Measurements from ENCODE around the gene NEK4.
"Not testable (repeated sequence)": the region's sequence is repeated elsewhere in the genome, so short reads cannot be mapped to it uniquely, and the experiment has no call there.

Gene NEK4

DNA sequence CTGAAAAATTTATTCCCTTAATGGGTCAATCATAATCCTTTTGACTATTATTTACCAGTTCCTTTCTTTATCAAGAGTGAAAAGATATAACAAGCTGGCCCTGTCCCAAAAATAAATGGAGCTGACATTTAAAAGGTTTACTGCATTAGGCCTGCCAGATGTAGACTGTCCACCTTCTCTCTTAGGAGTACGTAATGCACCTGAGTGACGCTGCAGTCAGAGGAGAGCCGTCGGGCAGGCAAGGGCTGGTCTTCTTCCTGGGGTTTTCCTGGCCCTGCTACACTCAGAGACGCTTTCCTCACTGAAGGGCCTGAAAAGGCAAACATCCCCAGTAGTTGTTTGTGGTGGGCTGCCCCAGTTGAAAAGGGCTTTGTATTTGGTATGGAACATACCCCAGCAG, 27.6 kb downstream of the NEK4 start:
- no peak for DNase-seq (ENCODE audit: low read depth in 4 of 4, low spot score in 1 of 4)

- DNase-seq (ENCODE audit: low read depth in 4 of 4, low spot score in 1 of 4) = no peak
Measured at GRCh38 chr3:52742418-52743041, 28.2 kb downstream of the NEK4 start.

- no peak for DNase-seq (ENCODE audit: low read depth in 4 of 4, low spot score in 1 of 4)
Measured at GRCh38 chr3:52739730-52740129, 31.0 kb downstream of the NEK4 start.

GRCh38 chr3:52733256-52733891, 37.4 kb downstream of the NEK4 start:
- no peak for DNase-seq (ENCODE audit: low read depth in 4 of 4, low spot score in 1 of 4)

- DNase-seq (ENCODE audit: low read depth in 4 of 4, low spot score in 1 of 4) = no peak
Measured at GRCh38 chr3:52731590-52731989, 39.1 kb downstream of the NEK4 start.

DNA sequence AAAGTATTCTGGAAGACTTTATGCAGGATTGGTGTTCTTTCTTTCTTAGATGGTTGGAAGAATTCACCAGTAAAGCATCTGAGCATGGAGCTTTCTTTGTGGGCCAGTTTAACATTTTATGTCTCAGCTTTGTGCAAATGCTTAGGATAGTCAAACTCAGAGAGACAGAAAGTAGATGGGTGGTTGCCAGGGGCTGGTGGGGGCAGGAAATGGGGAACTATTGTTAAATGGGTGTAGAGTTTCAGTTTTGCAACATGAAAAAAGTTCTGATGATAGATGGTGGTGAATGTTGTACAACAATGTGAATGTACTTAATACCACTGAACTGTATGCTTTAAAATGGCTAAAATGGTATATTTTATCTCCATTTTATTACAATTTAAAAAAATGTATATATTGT, 40.1 kb downstream of the NEK4 start:
- no peak for DNase-seq (ENCODE audit: low read depth in 4 of 4, low spot score in 1 of 4)

- DNase-seq (ENCODE audit: low read depth in 4 of 4, low spot score in 1 of 4) = not testable (repeated sequence)
Measured at GRCh38 chr3:52728753-52729152, 42.0 kb downstream of the NEK4 start.

GRCh38 chr3:52724511-52724910, 46.2 kb downstream of the NEK4 start:
- DNase-seq (ENCODE audit: low read depth in 4 of 4, low spot score in 1 of 4) = no peak

DNA sequence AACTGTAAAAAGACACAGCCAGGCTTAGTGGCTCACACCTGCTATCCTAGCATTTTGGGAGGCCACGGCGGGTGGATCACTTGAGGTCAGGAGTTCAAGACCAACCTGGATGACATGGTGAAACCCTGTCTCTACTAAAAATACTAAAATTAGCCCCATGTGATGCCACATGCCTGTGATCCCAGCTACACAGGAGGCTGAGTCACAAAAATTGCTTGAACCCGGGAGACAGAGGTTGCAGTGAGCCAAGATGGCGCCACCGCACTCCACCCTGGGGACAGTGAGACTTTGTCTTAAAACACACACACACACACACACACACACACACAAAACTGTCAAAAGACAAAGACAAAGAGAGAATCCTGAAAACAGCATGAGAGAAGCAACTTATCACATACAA, 46.8 kb downstream of the NEK4 start:
- DNase-seq (ENCODE audit: low read depth in 4 of 4, low spot score in 1 of 4) = no peak

- no peak for DNase-seq (ENCODE audit: low read depth in 4 of 4, low spot score in 1 of 4)
Measured at GRCh38 chr3:52722491-52722890, 48.2 kb downstream of the NEK4 start.

DNA sequence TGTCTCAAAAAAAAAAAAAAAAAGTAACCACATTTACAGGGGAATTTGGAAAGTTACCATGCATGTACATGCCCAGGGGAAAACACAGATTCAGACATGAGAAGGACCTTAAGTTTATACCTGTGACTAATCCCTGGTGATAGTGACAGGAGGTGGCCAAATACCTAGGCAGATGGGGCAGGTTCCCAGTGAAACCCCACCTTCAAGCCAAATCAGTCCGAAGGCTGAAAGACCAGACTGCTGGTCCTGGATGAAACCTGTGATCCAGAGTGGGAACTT, 49.1 kb downstream of the NEK4 start:
- no peak for DNase-seq (ENCODE audit: low read depth in 4 of 4, low spot score in 1 of 4)

GRCh38 chr3:52721002-52721729, 49.6 kb downstream of the NEK4 start:
- no peak for DNase-seq (ENCODE audit: low read depth in 4 of 4, low spot score in 1 of 4)

DNA sequence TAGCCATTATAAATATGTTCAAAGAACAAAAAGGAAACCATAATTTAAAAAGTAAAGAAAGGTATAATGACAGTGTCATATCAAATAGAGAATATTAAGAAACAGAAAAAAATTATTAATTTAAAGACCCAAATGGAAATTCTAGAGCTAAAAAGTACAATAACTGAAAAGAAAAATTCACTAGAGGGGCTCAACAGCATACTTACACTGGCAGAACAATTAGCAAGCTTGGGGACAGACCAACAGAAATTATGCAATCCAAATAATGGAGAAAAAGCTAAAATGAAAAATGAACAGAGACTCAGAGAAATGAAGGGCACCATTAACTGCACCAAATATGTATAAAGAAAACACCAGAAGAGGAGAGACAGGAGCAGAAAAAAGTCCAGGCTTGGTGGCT, 51.1 kb downstream of the NEK4 start:
- DNase-seq (ENCODE audit: low read depth in 4 of 4, low spot score in 1 of 4) = no peak

DNA sequence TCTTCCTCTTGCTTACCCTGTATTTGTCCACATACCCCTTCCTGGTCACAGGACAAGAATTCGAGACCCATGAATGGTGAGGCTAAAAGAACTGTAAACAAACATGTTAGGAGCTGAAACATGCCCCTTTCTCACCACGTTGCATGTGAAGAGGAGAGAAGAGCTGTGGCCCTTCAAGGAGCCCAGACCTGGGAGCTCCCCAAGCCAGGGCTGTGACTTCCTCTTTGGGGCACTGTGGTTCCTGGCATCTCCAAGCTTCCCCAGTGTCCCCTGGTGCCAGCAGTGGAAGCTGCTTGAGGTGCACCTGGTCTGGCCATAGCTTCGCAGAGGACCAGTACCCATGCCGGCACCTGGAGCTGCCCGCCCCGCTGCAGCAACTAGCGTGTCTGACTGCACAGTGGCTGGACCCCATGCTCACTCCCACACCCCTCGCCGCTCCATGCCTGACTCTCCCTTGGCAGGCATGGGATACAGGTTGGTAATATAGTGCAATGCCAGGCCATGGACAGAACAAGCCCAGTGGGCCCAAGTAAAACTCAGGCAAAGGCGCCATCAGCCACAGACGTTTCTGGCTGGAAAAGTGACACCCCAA, 54.9 kb downstream of the NEK4 start:
- no peak for DNase-seq (ENCODE audit: low read depth in 4 of 4, low spot score in 1 of 4)

DNA sequence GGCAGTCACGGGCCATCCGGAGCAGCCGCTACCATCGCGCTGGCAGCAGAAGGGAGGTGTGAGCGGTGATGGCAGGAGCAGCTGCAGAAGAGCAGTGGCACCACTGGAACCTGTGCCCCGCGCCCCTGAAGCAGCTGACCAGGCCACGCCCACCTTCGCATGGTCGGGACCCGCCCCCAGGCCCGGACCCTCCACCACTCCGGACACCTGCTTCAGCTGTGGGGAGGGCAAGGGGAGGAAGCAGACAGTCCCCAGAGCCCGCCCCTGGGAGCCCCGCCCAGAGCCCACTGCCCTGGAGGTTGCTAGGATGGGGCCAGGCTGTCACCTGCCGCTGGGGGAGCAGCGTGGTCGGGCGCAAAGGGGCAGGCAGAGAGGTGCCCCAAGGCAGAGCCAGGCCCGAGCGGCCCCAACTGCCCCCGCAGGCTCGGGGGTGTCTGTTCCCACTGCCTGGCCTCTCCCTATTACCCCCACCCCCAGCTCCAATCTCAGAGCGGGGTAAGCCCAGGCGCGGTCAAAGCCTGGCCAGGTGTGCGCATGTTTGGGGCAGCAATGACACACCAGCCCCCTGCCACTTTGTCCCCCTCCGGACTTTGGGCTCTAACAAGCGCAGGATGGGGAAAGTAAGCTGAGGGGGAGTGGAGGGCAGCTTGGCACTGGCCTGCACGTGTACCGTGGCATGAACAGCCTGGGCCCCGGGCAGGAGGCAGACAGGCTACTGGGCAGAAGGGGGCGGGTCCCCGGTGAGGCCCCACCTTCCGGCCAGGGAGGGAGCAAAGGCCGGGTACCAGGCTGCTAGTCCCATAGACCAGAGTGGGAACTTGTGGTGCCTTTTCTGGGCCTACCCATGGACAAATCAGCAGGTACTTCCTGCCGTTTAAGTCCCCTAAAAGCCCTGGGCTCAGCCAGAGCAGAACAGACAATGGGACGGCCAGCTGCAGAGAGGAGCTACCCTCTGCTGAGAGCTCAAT, 56.1 kb downstream of the NEK4 start:
- DNase-seq (ENCODE audit: low read depth in 4 of 4, low spot score in 1 of 4) = no peak

DNA sequence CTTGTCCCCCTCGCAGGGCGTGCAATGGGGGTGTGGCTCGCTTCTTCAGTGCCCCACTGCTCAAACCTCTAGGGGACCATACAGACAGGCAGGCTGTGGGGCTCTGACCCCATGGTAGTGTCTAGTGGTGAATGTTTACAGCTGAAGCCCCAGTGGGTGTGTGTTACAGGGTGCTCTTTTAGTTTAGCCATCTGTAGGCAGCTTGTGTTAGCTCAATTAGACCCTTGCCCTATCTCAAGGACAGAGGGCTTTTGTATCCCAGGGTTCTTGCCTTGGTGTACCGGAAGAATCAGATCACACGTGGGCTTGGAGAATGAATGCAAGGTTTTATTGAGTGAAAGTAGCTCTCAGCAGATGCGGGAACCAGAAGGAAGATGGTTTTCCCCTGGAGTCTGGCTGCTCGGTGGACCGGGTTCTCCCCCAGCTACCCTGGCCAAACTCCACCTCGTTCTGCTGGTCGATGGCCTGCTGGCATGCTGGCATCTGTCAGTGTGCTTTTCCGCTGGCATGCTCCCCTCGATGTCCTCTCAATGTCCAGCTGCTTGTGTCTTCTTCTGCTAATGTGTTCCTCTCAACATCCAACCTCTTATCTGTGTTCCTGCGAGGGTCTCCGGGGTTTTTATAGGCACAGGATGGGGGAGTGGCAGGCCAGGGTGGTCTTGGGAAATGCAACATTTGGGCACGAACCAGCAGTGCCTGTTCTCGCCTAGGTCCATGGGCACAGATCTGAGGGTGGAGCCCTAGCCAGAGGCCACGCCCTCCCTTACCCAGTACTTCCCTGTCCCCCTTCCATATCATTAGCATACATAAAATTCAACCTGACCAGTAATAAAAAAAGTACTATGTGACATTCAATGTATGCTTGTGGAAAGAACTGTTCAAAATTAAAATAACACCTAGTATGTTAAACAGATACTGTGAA, 58.2 kb downstream of the NEK4 start:
- no peak for DNase-seq (ENCODE audit: low read depth in 4 of 4, low spot score in 1 of 4)

GRCh38 chr3:52710512-52710911, 60.2 kb downstream of the NEK4 start:
- no peak for DNase-seq (ENCODE audit: low read depth in 4 of 4, low spot score in 1 of 4)

DNA sequence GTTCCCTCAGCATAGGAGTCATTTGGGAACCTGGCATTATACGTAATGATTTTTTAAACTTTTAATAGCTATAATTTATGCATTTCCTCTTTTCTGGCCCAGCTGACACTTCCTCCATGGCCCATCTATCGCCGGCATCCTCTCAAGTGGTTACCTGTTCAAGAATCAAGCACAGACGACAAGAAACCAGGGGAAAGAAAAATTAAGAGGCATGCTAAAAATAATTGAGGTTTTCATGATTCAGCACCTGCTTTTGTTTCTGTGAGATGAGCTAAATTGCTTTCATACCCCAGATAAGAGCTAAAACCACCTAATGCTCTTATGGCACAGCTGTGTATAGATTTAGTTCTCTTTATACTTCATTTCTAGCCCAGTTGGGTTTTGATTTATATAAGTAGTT, 63.2 kb downstream of the NEK4 start:
- DNase-seq (ENCODE audit: low read depth in 4 of 4, low spot score in 1 of 4) = no peak

DNA sequence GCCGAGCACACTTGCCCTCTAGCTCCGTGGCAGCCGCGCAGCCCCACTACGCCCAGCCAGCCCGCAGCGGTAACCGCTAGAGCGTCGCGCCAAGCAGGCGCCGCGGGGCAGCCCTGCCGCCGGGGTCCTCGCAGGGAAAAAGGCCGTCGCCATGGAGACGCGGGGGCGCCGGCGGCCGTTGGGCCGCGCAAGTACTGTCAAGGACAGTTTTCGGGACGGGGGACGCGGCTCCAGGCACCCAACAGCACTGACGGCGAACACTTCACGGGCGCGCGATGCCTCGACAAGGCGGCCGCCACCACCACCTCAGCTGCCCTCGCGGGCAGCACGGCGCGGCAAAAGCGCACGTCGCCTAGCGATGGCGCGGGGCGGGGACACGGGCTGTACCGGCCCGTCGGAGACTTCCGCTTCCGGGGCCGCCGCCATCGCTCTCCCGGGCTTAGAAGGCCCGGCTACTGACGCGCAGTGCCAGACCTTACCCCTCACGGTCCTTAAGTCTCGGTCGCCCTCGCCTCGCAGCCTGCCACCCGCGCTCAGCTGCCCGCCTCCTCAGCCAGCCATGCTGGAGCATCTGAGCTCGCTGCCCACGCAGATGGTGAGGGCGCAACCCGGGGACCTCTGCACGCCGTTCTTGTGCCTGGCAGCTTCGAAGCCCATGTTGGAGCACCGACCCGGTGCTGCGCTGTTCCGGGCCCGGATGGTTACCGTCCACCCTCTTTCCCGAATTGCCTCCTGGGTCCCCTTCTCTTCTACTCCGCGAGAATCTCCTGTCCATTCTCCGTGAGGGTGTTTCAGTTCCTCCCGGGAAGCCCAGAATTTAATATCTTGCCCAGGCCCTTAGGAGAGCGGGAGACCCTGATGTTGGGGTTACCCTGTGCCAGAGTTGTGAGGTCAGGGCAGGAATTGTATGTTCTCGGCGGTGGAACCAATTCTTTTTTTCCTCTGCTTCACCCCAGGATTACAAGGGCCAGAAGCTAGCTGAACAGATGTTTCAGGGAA, 64.8 kb downstream of the NEK4 start, which contains the start of the genes GLT8D1 and SPCS1:
TSS of gene GLT8D1 (minus strand) at position 104 of the 999 bp plus-strand sequence. CDS start 5,331 bp downstream, outside the sequence.
TSS of gene SPCS1 (plus strand) at position 419 of the 999 bp plus-strand sequence. CDS start at position 560, 141 bp downstream.
- peak; percentile 72 to 81 (median 75) for DNase-seq (ENCODE audit: low read depth in 4 of 4, low spot score in 1 of 4)

Measured in stimulated activated CD4-positive, alpha-beta T cell treated with anti-CD3 and anti-CD28 coated beads, Interleukin-1b, Interleukin-23, amount 100 ng/mL, for 24 hours (primary cell).